HuH-7.5 (cell line): ENCODE results near the gene SLC46A3.
A peak's percentile ranks its signal among the peaks of the same experiment; 100 is the strongest.

ENCODE experiments used
- DNase-seq: peaks from one replicate; pipeline ENCODE4 v3.0.0; 2011; ENCODE audit warnings: low spot score

Gene SLC46A3

GRCh38 chr13:28679628-28680027 lies 39.1 kb downstream of the SLC46A3 start:
- DNase-seq: peak; percentile 12

GRCh38 chr13:28678809-28679208 lies 40.0 kb downstream of the SLC46A3 start:
- no peak for DNase-seq

- no peak for DNase-seq
Observed at GRCh38 chr13:28671126-28671792, 47.5 kb downstream of the SLC46A3 start.

- no peak for DNase-seq
Observed at GRCh38 chr13:28666897-28667488, 51.8 kb downstream of the SLC46A3 start.

GRCh38 chr13:28659621-28659970 lies 59.2 kb downstream of the SLC46A3 start:
- no peak for DNase-seq

DNA sequence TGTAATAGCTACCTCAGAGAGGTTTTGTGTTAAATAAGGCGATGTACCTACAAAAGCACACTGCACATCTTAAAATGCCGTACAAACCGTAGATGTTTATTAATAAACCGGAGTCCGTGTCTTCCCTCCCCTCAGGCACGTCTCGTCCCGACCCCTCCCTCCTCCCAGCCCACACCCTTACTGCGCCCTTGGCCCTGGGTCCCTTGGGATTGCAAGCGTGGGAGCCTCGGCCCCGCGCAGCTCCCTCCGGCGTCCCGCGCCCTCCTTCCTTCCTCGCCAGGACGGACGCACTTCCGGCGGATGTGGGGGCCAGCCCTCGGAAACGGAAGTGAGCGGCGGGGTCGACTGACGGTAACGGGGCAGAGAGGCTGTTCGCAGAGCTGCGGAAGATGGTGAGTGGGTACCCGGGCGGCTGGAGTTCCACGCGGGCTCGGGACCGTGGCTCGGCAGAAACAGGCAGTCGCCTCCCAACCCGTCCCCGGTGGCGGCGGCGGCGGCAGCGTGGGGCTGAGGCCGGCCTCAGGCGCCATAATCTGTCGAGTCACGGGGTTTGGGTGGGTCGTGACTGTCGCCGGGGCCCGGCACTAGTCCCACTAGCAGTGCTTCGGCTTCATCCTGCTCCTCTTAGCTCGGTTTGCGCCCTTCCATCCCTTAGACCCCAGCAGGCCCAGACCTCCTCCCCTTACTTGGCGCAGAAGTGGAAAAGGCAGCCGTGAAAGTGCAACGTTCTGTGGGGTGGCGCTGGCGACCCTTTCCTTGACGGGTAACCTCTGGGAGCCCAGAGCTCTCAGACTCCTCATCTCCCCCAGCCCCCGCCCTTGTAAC lies 59.8 kb downstream of the SLC46A3 start, which contains the start of gene POMP:
TSS of gene POMP (plus strand) at position 335 of the 825 bp plus-strand sequence. CDS start at position 390, 55 bp downstream.
- DNase-seq: peak; percentile 66

GRCh38 chr13:28658539-28658795 lies 60.3 kb downstream of the SLC46A3 start:
- no peak for DNase-seq

DNA sequence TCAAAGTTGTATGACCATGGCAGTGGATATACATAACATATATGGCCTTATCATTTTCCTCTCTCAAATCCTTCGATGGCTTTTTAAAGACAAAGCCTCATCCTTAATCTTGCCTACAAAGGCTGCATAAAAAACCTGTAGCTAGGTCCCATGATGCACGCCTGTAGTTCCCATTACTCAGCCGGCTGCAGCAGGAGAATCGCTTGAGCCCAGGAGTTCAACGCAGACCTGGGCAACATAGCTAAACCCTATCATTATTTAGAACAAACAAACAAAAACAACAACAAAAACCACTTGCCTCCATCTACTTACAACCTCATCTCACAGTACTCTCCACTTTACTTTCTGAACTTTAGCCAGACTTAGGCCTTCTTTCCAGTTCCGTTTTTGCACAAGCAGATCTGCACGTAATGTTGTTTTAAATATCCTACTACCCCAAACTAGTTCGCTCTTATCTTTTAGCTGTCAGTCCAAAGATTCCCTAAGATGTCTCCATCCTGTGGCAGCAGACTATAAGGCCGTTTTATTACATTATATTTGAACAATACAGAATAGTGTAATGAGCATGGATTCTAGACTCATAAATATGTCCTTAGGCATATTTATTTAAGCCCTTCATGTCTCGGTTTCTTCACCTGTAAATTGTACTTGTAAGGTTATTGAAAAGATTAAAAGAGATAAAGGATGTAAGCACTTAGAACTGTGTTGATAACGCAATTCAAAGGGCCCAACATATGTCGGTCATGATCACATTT lies 60.8 kb downstream of the SLC46A3 start:
- DNase-seq: no peak

- no peak for DNase-seq
Observed at GRCh38 chr13:28655561-28655960, 63.2 kb downstream of the SLC46A3 start.

DNA sequence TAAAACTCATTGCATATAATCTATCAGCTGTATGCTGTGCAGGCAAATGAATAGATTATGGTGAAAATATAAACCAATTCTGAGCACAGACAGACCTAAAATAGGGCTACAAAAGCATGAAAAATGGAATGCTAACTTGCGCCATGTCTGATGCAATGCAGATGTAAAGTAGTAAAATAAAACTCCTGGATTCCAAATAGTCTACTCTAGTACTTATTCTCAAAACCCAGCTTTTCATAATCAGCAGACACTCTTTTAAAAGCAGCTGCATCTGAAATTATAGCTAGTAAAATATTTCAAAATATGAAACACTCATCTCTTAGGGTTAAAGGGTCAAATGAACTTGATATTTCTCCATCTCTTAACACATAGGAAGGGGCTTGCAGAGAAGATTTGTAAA lies 64.5 kb downstream of the SLC46A3 start:
- no peak for DNase-seq

- DNase-seq: no peak
Observed at GRCh38 chr13:28653111-28653510, 65.7 kb downstream of the SLC46A3 start.

DNA sequence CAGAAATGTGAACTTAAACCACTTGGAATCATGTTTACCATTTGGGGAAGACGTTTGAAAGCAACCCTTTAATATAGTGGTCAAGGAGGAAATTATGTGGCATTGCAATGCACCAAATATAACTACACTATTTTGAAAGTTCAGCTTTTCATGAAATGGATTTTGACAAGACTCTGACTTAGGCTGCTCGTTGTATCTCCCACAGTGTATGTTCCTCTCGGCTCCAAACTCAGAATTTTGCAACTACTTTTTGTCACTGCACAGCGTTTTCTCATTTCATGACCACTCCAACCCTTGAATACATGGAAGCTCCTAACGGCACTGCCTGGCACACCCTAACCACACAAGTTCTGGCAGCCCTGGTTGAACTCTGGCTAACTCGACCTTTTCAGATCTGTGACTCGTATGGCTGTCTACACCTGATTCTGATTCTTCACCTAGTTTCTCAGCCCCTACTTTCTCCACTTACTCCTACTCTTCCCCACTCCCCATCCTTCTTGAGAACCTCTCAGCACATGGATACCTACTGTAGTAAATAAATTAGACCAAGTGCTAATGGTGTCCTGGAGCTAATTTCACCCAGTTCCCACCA lies 66.9 kb downstream of the SLC46A3 start:
- no peak for DNase-seq

- DNase-seq: no peak
Observed at GRCh38 chr13:28650284-28650683, 68.5 kb downstream of the SLC46A3 start.
